Stimulated activated CD8-positive, alpha-beta memory T cell treated with anti-CD3 and anti-CD28 coated beads, Interleukin-7, amount 100 ng/mL, for 48 hours (primary cell): ENCODE data around the gene ADARB2.

Experiments used
- DNase-seq, 2 donors: peaks; one replicate each; pipeline ENCODE4 v3.0.0-alpha.2; 2020; ENCODE audit warnings: low read depth in 1 of 2; ENCODE audit errors: extremely low read depth in 1 of 2

The ADARB2 gene

DNA sequence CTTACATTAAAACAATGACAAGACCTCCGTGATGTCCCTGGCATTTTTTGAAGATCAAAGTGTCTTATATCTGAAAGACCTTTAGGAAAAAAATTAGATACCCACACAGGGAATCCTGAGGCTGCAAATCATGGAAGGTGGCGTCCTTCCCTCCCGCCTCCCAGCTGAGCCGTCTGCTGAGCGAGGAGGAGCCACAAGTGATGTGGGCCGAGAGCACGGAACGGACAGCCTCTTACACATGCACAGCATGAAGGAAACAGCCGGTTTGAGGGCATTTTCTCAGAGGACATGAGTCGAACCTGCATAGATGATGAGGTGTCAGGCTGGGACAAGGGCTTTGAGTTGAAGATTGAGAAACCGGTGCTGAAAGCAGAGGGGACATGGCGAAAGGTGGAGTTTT lies 163.3 kb downstream of the ADARB2 start:
- DNase-seq, result no peak

DNA sequence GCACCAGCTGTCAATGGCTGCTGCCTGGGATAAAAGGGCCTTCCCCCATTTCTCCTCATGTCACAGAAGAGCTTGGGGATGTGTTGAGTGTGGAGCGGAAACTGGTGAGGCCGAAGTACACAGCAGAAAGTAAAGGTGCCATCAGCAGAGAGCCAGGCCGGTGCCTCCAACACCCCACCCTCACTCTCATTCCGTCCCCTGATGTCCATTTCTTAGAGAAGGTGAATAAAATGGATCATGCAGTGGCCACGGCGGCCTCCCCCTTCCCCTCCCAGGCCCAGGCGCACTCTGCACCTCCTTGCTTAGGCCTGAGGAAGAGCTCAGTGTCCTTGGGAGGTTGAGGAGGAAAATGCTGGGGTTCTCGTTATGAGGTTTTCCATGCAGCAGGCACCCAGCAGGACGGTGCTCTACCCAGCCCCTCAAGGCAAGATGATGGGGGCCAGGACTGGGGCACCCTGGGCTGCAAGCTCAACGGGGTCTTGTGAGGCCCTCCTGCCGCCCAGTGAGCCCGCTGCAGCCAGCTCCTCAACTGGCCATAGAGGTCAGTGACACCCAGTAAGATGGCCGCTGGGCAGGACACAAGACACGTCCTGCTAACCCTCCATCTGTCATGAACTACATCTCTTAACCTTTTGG lies 163.9 kb downstream of the ADARB2 start:
- no peak for DNase-seq

DNA sequence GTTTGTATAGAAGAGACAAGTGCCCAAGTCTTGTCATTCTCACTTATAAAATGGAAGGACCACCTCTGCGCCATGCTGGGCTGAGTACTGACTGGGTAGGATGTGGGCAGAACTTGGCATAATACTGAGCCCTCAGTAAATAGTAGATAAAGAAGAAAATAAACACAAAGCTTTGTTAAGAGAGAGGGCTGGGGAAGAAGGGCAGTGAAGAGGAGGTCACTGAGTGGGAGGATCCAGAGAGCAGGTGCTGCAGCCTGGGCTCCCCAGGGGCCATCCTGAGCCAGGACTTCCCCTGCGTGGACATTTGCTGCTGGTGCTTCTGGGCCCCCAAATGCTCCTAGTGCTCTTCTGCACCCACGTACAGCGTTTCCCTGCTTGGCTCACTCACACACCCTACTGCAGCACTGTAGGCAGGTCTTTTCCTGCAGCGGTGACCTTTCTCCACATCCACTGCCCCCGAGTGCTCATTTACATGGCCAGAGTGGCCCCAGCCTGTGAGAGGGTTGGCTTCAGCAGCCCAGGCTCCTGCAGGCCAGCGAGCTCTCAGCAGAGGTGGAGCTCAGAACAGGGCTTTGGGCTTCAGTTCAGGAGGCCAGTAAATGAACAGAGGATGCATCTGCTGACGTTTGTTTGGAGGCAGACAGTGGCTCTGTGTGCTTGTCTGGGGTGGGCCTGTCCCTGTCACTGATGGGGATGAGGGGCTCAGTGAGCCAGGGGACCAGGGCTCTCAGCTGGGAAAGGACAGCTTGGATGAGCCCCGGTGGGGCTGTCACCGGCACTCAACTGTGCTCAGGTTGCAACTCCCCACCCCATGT lies 164.6 kb downstream of the ADARB2 start:
- DNase-seq, result no peak

DNA sequence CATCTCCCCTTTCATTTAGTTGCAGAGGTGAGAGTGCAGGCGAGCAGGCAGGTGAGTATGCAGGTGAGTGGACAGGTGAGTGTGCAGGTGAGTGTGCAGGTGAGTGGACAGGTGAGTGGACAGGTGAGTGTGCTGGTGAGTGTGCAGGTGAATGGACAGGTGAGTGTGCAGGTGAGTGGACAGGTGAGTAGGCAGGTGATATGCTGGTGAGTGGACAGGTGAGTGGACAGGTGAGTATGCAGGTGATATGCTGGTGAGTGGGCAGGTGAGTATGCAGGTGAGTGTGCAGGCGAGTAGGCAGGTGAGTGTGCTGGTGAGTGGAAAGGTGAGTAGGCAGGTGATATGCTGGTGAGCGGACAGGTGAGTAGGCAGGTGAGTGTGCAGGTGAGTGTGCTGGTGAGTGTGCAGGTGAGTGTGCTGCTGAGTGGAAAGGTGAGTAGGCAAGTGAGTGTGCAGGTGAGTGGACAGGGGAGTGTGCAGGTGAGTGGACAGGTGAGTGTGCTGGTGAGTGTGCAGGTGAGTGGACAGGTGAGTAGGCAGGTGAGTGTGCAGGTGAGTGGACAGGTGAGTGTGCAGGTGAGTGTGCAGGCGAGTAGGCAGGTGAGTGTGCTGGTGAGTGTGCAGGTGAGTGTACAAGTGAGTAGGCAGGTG lies 165.6 kb downstream of the ADARB2 start:
- no peak for DNase-seq

- no peak for DNase-seq
Observed at GRCh38 chr10:1570416-1571051, 166.8 kb downstream of the ADARB2 start.

GRCh38 chr10:1569208-1569607 lies 168.1 kb downstream of the ADARB2 start:
- no peak for DNase-seq

- no peak for DNase-seq
Observed at GRCh38 chr10:1567742-1568495, 169.4 kb downstream of the ADARB2 start.

DNA sequence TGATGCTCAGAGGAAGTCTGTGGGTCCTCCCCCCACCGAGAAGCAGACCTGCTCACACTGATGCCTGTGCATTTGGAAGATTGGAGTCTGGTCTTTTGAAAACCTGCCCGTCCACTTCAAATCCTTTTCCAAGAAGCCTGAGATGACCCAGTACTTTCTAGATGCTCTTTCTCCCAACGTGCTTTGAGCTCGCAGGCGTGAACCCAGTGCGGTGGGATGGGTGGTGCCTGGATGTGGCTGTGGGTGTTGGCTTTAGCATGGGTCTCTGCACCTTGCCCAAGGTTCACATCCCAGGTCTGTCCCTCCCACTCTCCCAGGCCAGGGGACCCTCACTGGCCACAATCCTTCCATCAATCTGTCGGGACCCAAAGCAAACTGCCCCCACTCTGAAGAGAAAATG lies 170.2 kb downstream of the ADARB2 start:
- DNase-seq, result no peak

GRCh38 chr10:1564791-1565190 lies 172.5 kb downstream of the ADARB2 start:
- no peak for DNase-seq

- no peak for DNase-seq
Observed at GRCh38 chr10:1563028-1563427, 174.3 kb downstream of the ADARB2 start.

- DNase-seq, result no peak
Observed at GRCh38 chr10:1561731-1562337, 175.5 kb downstream of the ADARB2 start.

GRCh38 chr10:1560535-1561192 lies 176.7 kb downstream of the ADARB2 start:
- DNase-seq, result no peak

GRCh38 chr10:1559761-1560160 lies 177.6 kb downstream of the ADARB2 start:
- no peak for DNase-seq

- DNase-seq, result no peak
Observed at GRCh38 chr10:1559311-1559710, 178.0 kb downstream of the ADARB2 start.

DNA sequence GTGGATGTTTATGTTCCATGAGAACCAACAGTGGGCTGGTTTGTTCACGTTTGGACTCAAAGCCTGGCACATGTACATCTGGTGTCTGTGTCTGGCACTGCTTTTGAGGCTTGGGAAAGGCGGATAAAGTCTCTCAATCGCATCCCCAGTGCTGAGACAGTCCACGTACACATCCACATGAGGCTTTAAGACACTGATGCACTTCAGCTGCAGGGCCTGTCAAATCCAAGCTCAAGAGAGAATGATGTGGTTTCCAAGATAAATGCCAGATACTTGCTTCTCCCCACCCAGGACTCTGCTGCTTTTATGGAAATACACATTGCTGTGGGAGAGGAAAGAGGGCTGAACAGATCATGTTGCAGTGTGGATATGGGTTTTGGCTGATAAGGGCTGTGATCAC lies 178.4 kb downstream of the ADARB2 start:
- no peak for DNase-seq

DNA sequence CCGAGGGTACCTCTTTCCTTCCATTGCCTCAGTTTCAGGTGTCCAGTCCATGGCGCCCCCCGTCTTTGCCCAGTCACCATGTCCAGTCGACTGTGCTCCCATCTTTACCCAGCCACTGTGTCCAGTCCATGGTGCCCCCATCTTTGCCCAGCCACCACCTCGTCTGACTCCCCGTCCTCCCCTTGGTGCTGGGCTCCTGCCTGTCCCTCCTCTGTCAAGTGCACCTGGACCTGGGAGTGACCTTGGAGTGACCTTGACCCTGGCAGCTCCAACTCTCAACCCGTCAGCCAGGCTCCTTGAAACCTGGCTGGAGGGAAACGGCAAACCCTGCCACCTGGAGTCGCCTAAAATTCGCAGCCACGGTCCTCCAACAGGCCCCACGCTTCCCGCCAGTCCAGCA lies 180.2 kb downstream of the ADARB2 start:
- no peak for DNase-seq

GRCh38 chr10:1556496-1556895 lies 180.8 kb downstream of the ADARB2 start:
- no peak for DNase-seq

GRCh38 chr10:1553951-1554350 lies 183.4 kb downstream of the ADARB2 start:
- DNase-seq, result no peak

GRCh38 chr10:1552881-1553670 lies 184.2 kb downstream of the ADARB2 start:
- DNase-seq, result no peak
